GM19351 (cell line): ENCODE measurements around the gene TMEM89.

ENCODE experiments used
- ATAC-seq: cut with Tn5 transposase; IDR thresholded peaks from one replicate; pipeline ENCODE4 v1.9.1; 2021; ENCODE audit warnings: mild to moderate bottlenecking, moderate library complexity; ENCODE audit not compliant: unreplicated experiment

TMEM89 gene

GRCh38 chr3:48619541-48620524 lies 1.7 kb downstream of the TMEM89 start:
- no peak for ATAC-seq

DNA sequence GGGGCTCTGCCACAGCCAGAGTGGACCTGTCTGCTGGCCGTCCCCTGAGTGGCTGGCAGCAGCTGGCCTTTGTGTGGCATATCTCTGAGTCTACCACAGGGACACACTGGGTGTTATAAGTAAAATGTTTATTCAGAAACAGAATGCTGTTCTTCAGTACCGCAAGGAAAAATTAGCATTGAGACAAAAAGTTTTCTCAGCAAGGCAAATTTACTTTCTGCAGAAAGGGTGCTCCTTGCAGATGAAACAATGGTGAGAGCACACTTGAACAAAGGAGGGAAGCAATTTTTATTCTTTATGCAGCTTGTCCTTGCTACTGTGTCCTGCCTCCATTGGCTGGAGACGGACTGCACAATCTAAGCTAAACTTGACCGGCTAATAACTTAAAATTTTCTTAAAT lies 4.0 kb downstream of the TMEM89 start:
- ATAC-seq: no peak

DNA sequence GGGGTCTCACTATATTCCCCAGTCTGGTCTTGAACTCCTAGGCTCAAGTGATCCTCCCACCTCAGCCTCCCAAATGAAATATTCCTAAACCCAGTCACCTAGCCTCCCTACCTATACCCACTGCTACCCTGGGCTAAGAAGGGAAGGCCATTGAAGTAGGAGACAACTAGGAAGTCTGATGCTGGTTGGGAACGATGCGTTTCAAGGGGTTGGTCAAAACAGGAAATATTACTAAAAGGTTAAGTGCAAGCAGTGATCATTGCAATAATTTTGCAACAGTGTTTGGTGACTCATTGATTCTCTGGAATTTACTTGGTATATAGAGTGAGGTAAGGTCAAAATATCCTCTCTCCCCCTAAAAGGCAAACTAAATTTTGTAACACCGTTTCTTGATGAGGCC lies 7.5 kb downstream of the TMEM89 start:
- ATAC-seq: no peak

GRCh38 chr3:48612309-48612708 lies 9.3 kb downstream of the TMEM89 start:
- no peak for ATAC-seq

DNA sequence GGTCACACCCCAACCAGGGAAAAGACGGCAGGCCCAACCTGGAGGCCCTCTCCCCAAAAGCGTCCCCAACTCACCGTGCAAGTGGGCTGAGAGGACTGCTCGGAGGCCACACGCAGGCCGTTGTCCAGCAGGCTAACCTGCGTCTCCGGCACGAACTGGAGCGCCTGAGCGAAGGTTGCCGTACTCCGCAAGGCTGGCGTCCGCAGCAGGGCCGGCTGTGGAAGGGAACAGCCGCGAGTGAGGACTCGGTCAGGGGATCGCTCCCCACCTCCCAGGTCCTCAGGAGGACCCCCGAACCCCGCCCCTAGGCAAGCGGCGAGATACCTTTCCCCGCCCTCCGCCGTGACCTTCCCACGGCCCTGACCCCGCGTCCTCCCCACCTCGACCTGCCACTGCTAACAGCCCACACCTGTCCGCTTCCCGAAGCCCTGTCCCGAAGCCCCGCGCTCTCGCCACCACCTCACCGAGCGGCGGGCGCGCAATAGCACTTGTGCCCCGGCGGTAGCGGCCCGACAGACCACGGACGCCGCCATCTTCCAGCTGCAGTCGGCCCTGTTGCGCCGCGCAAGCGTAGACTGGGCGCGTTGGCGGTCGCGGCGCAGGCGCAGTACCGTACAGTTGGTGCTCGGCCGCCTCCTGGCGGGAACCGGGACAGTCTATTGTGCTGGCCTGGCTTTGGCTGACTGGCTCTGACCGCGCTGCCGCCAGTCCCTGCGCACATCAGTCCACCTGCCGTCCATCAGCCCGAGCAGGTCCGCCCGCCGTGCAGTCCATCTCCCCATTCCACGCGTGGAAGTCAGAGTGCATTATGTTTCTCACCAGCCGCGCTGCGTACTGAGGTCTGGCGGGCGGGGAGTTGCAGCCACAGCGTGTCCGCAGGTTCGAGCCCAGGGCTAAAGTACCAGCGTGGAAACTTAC lies 12.2 kb downstream of the TMEM89 start, which contains the start of gene UQCRC1:
UQCRC1 (minus strand) TSS at position 559 of the 918 bp plus-strand sequence; CDS start at position 533, 26 bp downstream.
- peak; percentile 95 for ATAC-seq

DNA sequence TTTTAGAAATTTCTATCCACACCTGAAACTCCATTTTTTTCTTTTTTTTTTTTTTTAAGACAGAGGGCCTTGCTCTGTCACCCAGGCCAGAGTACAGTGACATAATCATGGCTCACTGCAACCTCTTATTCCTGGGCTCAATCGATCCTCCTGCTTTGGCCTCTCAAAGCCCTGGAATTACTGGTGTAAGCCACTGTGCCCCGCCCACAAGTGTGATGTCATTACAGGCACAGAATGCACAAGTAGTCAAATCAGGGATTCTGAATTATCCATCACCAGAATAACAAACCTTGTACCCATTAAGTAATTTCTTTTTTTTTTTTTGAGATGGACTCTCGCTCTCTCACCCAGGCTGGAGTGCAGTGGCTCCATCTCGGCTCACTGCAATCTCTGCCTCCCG lies 14.1 kb downstream of the TMEM89 start:
- no peak for ATAC-seq

DNA sequence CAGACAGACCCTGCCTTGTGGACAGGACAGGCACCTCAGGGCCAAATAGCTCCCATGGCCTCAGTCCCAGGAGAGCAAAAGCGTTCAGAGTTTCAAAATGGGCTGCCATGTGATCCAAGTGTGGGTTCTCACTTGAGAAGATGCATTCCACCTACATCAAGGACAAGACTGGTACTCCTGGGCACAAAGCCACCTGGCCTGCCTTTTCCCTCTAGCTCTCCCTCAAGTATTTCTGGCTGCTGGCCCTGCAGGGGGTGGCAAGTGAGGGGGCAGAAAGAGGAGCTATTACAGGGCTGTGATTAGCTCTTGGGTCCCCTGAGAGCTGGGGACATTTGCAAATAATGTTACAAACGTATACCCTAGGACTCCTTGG lies 20.0 kb downstream of the TMEM89 start:
- ATAC-seq: no peak

DNA sequence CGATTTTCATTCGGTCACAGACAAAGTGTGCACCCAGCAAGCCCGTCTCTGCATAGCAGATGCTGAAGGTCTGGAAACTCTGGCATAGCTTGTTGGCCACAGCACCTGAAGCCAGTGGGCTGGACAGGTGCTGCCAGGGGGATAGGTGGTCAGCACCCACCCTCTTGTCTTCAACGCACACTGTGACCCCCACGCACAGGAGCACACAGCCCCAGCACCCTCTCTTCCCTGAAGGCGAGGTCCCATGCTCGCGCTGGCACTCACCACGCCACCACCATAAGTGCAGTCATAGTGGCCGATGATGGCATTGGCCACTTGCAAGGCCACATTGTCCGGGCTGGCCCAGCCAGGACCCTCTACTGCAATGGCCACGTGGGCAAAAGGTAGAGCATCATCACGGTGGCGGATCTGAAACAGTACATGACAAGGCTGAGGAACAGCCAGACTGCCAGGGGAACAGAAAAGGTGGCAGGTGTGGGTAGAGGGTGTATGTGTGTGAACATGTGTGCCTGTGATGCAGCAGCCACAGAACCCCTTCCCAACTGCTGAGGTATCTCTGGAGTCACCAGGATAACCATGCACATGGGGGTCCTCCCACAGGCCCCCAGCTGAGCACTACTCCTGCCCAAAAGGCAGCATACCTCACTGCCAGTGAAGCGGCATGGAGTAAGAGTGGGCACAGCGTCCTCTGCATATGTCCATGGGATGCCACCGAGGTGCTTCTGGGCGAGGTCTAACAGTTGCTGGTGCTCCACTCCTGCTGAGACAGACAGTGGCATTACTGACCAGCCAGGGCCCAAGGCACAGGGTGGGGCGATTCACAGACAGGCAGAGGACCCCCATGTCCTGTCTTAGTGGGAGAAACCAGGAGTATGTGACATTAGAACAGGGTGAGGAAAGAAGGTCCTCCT lies 20.6 kb downstream of the TMEM89 start:
- ATAC-seq: no peak

- ATAC-seq: no peak
These were observed 21.9 kb downstream of the TMEM89 start for GRCh38 chr3:48599509-48600285.

GRCh38 chr3:48599077-48599501 lies 22.5 kb downstream of the TMEM89 start:
- no peak for ATAC-seq

- ATAC-seq: no peak
These were observed 23.1 kb downstream of the TMEM89 start for GRCh38 chr3:48598323-48599076.

DNA sequence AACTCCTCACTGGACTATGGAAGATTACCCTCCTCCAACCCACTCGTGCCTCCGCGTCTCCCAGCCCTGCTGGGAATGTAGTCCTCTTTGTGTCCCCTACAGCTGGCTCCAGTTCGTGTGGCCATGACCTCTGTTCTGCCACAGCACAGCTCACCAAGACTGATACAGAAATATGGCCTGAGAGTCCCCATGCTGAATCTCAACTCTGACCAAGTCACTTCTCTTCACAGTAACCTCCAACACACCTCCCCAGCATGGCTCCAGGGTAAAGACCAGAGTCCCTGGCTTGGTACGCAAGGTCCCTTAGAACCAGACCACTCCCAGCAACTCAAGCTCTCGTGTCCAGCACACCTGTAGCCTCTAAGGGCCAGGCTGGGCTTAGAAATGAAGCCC lies 24.2 kb downstream of the TMEM89 start:
- no peak for ATAC-seq

DNA sequence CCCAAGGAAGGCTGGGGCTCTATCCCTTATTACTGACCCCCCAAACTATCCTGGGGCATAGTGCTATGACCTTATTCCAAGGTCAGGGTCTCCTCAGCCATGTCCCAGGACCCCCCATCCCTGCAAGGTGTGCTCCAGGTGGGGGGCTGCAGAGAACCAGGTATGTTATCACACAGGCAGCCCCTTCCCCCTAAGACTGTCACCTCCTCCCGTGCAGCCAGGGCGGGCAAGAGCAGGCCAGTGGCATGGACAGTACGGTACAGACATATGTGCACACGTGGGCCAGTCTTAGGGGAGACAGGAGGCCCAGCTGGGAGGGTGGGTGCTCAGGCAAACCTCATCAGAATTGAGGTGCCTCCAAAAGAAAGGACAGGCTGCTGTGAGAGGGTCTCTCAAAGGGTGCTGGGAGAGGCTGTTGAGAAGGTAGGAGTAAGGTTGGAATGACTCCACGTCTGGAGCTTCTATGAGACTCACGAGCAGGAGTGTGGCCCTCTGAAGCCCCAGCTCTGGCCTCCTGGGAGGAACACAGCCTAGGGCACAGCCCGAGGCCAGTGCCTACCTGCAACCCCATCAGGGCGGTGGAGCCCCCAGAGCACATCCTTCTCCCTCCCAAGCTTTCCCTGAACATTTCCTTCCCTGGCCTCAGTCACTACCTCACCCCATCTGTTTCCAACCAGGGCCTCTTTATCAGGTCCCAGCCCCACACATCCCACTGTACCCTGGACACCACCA lies 24.7 kb downstream of the TMEM89 start:
- ATAC-seq: no peak

- ATAC-seq: no peak
These were observed 25.4 kb downstream of the TMEM89 start for GRCh38 chr3:48596157-48596556.

DNA sequence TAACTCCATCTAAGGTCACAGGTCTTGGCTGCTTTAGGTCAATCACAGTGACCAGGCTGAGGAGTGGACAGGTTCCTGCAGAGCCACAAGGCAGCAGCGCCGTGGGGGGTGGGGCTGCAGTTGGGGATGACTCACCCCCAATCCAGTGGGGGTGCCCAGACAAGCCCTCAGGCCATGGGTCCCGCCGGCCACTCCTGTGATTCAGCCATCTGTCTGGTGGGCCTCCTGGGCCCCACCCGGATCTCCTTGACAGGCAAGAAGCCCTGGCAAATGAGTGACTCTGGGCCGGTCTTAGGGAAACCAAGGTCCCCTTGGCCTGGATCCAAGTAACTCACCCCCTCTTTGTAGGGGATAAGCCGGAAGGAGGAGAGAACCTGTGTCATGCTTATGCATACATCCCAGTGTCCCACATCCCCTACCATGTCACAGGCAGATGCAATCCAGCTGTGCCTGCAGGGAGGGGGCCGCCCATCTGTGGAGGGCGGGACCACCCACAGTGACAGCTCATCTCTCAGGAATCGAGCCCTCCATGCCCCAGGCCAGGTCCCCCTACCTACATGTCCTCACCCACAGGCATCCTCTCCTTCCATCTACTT lies 25.9 kb downstream of the TMEM89 start:
- ATAC-seq: no peak

GRCh38 chr3:48595075-48595525 lies 26.5 kb downstream of the TMEM89 start, which contains the start of gene COL7A1:
Gene COL7A1 (minus strand): TSS chr3:48595329. CDS start chr3:48595159, 170 bp downstream.
- ATAC-seq: no peak

DNA sequence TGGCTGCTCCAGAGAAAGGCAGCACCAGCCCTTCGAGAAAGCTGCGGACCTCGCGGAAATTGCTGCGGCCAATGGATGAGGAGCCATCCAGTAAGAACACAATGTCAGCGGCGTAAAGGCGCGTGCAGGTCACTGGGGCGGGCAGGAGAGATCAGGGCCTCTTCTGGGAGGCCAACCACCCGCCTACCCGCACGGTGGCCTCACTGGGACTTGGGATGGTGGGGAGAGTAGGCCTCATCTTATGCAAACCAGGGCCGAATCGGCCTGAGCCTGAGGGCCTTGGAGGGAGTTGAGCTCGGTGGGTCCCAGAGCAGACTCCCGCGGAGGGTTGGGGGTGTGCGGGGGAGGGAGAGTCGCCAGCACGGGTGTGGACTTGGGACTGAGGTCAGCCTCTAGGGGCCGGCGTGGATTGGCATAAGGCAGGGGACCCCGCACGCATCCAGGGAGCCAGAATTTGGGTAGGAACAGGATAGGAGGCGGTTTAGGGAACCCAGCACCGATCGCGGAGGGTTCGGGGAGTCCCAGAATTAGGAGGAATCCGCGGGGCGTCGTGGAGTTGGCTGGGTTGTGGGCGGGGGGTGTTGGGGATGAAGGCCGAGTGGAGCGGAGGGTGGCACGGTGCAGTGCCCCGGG lies 27.0 kb downstream of the TMEM89 start:
- ATAC-seq: no peak
